Thyroid gland (tissue), 4 donors: ENCODE measurements around the gene CPTP. TPM values are rescaled to one million over a fixed set of nuclear protein-coding genes. Genes with fewer than 3 reads are reported as not detected.

Source experiments
- DNase-seq, 2 donors: peaks; one replicate each; pipeline ENCODE4 v3.0.0-alpha.2; 2019
- H3K27ac ChIP-seq, 3 donors: fragments of 200-600 bp; sonication (generic); 1 replicate in 2 of 3; 2 replicates in 1 of 3; pipeline ENCODE4 v1.5.1; 2016 to 2019; ENCODE audit warnings: mild to moderate bottlenecking in 1 of 3, moderate library complexity in 1 of 3
- H3K27me3 ChIP-seq: fragments of 200-600 bp; sonication (generic); one replicate; pipeline ENCODE4 v1.5.1; 2019
- H3K36me3 ChIP-seq, 2 donors: fragments of 200-600 bp; sonication (generic); one replicate each; pipeline ENCODE4 v1.5.1; 2016 to 2019
- H3K4me1 ChIP-seq, 2 donors: fragments of 200-600 bp; sonication (generic); one replicate each; pipeline ENCODE4 v1.5.1; 2017 to 2019
- H3K4me3 ChIP-seq, 3 donors: fragments of 200-600 bp; sonication (generic); replicated peaks in 1 of 3; 1 replicate in 2 of 3; 2 replicates in 1 of 3; pipeline ENCODE4 v1.5.1; 2016; ENCODE audit warnings: mild to moderate bottlenecking in 1 of 3
- H3K9me3 ChIP-seq: fragments of 200-600 bp; sonication (generic); one replicate; pipeline ENCODE4 v1.5.1; 2017
- CTCF ChIP-seq, 6 experiments: fragments of 200-600 bp in 3 of 6; fragments of 450-650 bp in 3 of 6; sonication (generic) in 3 of 6; IDR thresholded peaks; one replicate each; pipeline ENCODE4 v1.5.1; 2016 to 2019; ENCODE audit warnings: antibody characterized with exemption in 6 of 6, mild to moderate bottlenecking in 2 of 6, inconsistent platforms in 1 of 6, moderate library complexity in 1 of 6
- POLR2A ChIP-seq, 2 donors: fragments of 450-650 bp; IDR thresholded peaks; one replicate each; pipeline ENCODE4 v1.6.1; 2017; ENCODE audit warnings: antibody characterized with exemption in 2 of 2, mild to moderate bottlenecking in 2 of 2, moderate library complexity in 1 of 2
- WGBS, 2 donors: methylation state at CpG; one replicate each; pipeline ENCODE4 v1.1.5; 2017; 5-methylcytosine and 5-hydroxymethylcytosine counted together
- intact Hi-C: fragments of 100-400 bp; cut with DNase I; formaldehyde crosslinking; loops from one replicate; pipeline ENCODE4 v1.15.1; 2023
- total RNA-seq, 4 donors: library from RNA; depleted of rRNA; stranded (reverse); fragments of >200 nt; gene quantifications; one replicate each; pipeline ENCODE4 v1.2.3, GENCODE V29; 2016

The CPTP gene
- total RNA-seq, 4 donors from 2014 or later = 16.7 to 37.3 (median 24.3) TPM

DNA sequence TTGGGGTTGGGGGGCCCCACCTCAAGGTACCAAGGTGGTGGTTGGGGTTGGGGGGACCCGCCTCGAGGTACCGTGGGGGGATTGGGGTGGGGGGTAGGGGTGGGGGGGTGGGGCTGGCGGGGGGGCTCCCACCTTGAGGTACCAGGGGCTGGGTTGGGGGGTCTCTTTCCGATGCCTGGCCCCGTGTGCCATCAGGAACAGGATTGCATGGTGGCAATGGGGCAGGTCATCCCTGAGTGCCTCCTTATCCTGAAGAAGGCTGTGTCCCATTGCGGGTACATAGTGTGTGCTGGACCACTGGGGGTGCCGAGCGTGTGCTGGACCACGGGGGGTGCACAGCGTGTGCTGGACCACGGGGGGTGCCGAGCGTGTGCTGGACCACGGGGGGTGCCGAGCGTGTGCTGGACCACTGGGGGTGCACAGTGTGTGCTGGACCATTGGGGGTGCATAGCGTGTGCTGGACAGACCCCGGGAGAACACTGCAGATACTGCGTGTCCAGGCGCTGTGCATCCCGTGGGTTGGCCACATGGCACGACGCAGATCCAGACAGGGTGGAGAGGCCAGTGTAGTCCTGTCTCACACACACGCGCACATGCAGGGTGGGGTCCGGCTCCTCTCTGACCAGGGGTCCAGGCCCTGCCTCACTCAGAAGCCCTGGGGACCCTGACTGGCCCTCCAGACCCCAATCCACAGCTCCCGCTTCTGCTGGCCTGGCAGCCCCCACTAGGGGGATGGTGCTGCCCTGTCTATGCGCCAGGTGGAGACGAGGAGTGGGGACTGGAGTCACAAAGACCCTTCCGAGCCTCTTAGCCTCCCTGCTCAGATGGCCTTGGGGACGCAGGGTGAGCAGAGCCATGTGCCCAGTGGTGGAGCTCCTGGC, 40.1 kb upstream of the CPTP start:
- H3K4me1 ChIP-seq = peaks cover 6 to 11% of the 10 kb centered on the region in 2 donors
- no peaks in the 10 kb centered on the region for H3K9me3 ChIP-seq
- H3K36me3 ChIP-seq = no peaks in the 10 kb centered on the region
- no peak overlapping the region for H3K27ac ChIP-seq
- TF ChIP-seq POLR2A (IDR thresholded peaks at IDR 0.05) (no peak), CTCF (IDR thresholded peaks at IDR 0.05) (no peak)
- WGBS, 2 donors = 81 to 93% methylated on average over 17 to 19 of the region's 32 CpGs
- H3K27me3 ChIP-seq = no peaks in the 10 kb centered on the region
- no peak overlapping the region for H3K4me3 ChIP-seq
- intact Hi-C loops = no loop called here
- no peak for DNase-seq

DNA sequence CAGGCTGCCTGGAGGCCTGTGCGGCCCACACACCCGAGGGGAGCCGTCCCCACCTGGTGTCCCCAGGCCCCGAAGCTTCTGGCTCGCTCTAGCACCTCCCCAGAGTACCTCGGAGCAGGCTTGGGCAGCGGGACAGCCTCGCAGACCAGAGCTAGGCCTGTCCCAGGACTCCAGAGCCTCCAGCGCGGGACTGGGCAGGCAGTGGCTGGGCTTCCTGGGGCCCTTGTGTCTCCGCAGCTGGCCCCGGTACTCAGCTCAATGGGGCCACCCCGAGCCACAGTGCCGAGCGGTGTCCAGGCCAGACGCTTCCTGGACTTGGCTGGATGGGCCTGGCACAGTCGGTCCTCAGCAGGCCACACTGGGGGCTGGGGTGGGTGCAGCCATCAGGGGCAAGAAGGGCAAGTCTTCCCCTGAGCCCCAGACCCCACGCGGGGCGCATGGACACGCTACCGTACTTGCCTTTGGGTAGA, 39.5 kb upstream of the CPTP start:
- H3K9me3 ChIP-seq = no peaks in the 10 kb centered on the region
- no peak for TF ChIP-seq CTCF (IDR thresholded peaks at IDR 0.05)
- no peak for TF ChIP-seq POLR2A (IDR thresholded peaks at IDR 0.05)
- H3K27ac ChIP-seq = no peak overlapping the region
- intact Hi-C loops = no loop called here
- no peak for DNase-seq
- WGBS, 2 donors = 95 to 100% methylated on average over 1 to 8 of the region's 22 CpGs
- peaks cover 6 to 11% of the 10 kb centered on the region in 2 donors for H3K4me1 ChIP-seq
- H3K27me3 ChIP-seq = no peaks in the 10 kb centered on the region
- no peak overlapping the region for H3K4me3 ChIP-seq
- H3K36me3 ChIP-seq = no peaks in the 10 kb centered on the region

DNA sequence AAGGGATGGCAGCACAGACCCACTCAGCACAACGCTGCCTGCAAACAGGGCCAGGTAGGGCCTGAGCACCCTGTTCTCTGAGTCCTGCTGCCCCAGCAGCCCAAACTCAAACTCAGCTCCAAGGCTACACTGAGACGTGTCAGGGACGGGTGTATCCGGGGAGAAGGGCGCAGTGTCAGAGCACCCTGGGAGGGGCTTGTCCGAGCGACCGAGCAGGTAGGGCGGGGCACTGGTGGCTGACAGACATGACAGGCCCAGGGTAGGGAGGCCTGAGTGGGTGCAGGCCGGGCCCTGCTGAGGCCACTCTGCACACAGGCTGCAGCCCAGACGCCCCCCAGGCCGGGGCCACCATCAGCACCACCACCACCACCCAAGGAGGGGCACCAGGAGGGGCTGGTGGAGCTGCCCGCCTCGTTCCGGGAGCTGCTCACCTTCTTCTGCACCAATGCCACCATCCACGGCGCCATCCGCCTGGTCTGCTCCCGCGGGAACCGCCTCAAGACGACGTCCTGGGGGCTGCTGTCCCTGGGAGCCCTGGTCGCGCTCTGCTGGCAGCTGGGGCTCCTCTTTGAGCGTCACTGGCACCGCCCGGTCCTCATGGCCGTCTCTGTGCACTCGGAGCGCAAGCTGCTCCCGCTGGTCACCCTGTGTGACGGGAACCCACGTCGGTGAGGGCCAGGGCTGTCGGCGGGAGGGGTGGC, 38.8 kb upstream of the CPTP start:
- Histone ChIP-seq H3K36me3 (no peaks in the 10 kb centered on the region), H3K27ac (no peak overlapping the region), H3K9me3 (no peaks in the 10 kb centered on the region), H3K4me3 (no peak overlapping the region), H3K4me1 (peaks cover 6 to 11% of the 10 kb centered on the region in 2 donors), H3K27me3 (no peaks in the 10 kb centered on the region)
- no peak for TF ChIP-seq POLR2A (IDR thresholded peaks at IDR 0.05)
- no peak for TF ChIP-seq CTCF (IDR thresholded peaks at IDR 0.05)
- DNase-seq = no peak
- intact Hi-C loops = no loop called here
- WGBS, 2 donors = 22 to 42% methylated on average over 11 to 19 of the region's 37 CpGs

- DNase-seq = no peak
- intact Hi-C loops = no loop called here
- 20 to 69% methylated on average over 1 to 13 of the region's 50 CpGs for WGBS, 2 donors
Measured at GRCh38 chr1:1286313-1287261, 38.0 kb upstream of the CPTP start.

More at GRCh38 chr1:1286313-1287261, 38.0 kb upstream of the CPTP start:
- Histone ChIP-seq H3K36me3 (no peaks in the 10 kb centered on the region), H3K4me1 (peaks cover 11 to 12% of the 10 kb centered on the region in 2 donors), H3K27ac (no peak overlapping the region), H3K9me3 (no peaks in the 10 kb centered on the region), H3K27me3 (no peaks in the 10 kb centered on the region), H3K4me3 (no peak overlapping the region)
- no peak for TF ChIP-seq CTCF (IDR thresholded peaks at IDR 0.05)
- no peak for TF ChIP-seq POLR2A (IDR thresholded peaks at IDR 0.05)
